Osteocyte (in vitro differentiated cells): ENCODE measurements around the gene ARHGAP27. TPM values are rescaled to one million over a fixed set of nuclear protein-coding genes. Genes with fewer than 3 reads are reported as not detected.
"Not testable (repeated sequence)": the region's sequence is repeated elsewhere in the genome, so short reads cannot be mapped to it uniquely, and the experiment has no call there.

Experiments used
- DNase-seq: peaks from one replicate; pipeline ENCODE4 v3.0.0; 2021; ENCODE audit warnings: mixed read lengths; ENCODE audit not compliant: unreplicated experiment; ENCODE audit errors: extremely low spot score
- H3K27ac Mint-ChIP-seq: one replicate; pipeline ENCODE4 v1.8.0; 2021; ENCODE audit warnings: mild to moderate bottlenecking, mixed read lengths; ENCODE audit not compliant: unreplicated experiment
- H3K27me3 Mint-ChIP-seq: one replicate; pipeline ENCODE4 v1.8.0; 2021; ENCODE audit warnings: mixed read lengths; ENCODE audit not compliant: unreplicated experiment
- H3K36me3 Mint-ChIP-seq: one replicate; pipeline ENCODE4 v1.8.0; 2021; ENCODE audit warnings: mixed read lengths; ENCODE audit not compliant: unreplicated experiment
- H3K4me1 Mint-ChIP-seq: one replicate; pipeline ENCODE4 v1.8.0; 2021; ENCODE audit warnings: mixed read lengths; ENCODE audit not compliant: unreplicated experiment
- H3K4me3 Mint-ChIP-seq: one replicate; pipeline ENCODE4 v1.8.0; 2021; ENCODE audit warnings: mild to moderate bottlenecking, moderate library complexity, mixed read lengths; ENCODE audit not compliant: unreplicated experiment
- H3K9me3 Mint-ChIP-seq: one replicate; pipeline ENCODE4 v1.8.0; 2021; ENCODE audit warnings: mixed read lengths; ENCODE audit not compliant: unreplicated experiment
- CTCF ChIP-seq: fragments of 200-600 bp; sonication (generic); IDR thresholded peaks from 2 replicates; pipeline ENCODE4 v1.5.0; 2021; ENCODE audit warnings: antibody characterized with exemption, mild to moderate bottlenecking, moderate library complexity
- total RNA-seq: library from RNA; stranded (reverse); gene quantifications from 2 replicates; pipeline ENCODE4 v1.2.1, GENCODE V29; 2021

ARHGAP27 gene
- total RNA-seq, 1 donor from 2014 or later, result 1.6 TPM

DNA sequence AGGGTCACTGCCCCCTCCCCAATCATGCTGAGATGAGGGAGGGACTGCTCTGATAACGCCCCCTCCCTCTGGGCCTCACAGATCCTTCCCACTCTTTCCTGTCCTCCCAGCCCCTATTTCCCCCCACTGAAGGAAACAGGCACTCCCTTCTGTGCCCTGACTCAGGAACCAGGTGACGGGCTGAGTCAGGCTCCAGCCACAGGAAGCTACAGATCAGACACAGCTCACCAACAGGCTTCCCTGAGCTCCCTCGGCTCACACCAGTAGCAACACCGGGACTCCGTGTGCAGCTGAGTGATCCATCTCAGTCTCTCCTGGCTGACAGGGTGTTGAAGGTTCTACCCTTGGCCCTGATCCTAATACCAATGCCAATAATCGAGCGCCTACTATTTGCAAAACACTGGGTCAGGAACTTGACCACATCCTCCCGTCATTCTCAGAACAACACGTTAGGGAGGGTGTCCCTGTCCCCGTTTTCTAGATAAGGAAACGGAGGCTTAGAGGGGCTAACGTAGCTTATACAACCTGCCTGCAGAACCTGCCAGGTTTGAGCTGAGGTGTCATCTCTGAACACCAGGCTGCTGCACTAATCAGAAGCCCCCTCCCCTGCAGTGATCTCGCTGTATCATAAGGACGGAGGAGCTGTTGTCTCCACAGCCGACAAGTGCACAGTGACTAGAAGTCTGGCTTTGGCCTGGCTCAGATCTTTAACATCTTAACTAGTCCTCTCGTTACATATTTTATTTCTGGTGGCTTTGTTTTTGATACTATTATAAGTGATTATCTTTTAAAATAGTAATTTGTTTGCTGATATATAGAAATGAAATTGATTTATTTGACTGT, 13.5 kb upstream of the ARHGAP27 start:
- H3K27ac Mint-ChIP-seq, H3K27me3 Mint-ChIP-seq, DNase-seq, H3K4me1 Mint-ChIP-seq, H3K4me3 Mint-ChIP-seq, H3K9me3 Mint-ChIP-seq: not testable (repeated sequence)
- H3K36me3 Mint-ChIP-seq, result peaks cover 15% of the 10 kb centered on the region

DNA sequence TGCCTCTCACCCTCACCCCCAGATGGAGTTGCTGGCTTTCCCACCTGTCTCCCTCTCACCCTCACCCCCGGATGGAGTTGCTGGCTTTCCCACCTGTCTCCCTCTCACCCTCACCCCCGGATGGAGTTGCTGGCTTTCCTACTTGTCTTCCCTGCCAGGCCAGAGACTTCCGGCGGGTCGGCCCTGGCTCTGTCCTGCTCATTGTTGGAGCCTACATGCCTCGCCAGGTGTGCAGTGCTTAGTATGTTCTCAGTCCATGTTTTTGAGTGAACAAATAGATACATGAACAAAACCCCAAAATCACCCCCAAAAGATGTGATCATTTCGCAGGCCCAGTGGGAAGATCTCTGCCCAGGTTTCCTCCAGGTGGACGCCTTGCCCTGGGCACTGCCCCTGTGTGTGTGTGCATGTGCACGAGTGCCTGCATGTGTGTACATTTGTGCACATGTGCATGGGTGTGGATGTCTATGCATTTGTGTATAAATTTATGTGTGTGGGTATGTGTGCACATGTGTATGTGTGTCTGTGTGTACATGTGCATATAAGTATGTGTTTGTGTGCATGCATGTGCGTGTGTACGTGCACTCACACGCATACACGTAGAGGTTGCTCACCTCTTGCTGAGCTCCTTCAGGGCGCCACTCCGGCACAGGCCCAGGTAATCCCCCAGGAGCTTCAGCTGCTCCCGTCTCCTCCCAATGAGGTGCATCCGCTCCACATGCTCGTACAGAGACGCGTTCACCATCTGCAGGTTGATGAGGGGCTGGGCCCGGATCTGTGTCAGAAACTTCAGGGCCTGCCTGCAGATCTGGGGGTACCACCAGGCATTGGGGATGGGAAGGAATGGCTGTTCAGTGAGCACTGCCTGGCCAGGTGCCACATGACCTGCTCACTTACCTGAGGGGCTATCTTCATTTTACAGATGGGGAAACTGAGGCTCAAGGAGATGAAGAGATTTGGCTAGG, 12.5 kb upstream of the ARHGAP27 start:
- H3K9me3 Mint-ChIP-seq, H3K4me1 Mint-ChIP-seq, H3K27me3 Mint-ChIP-seq, H3K4me3 Mint-ChIP-seq, H3K27ac Mint-ChIP-seq, DNase-seq: not testable (repeated sequence)
- peaks cover 13% of the 10 kb centered on the region for H3K36me3 Mint-ChIP-seq

DNA sequence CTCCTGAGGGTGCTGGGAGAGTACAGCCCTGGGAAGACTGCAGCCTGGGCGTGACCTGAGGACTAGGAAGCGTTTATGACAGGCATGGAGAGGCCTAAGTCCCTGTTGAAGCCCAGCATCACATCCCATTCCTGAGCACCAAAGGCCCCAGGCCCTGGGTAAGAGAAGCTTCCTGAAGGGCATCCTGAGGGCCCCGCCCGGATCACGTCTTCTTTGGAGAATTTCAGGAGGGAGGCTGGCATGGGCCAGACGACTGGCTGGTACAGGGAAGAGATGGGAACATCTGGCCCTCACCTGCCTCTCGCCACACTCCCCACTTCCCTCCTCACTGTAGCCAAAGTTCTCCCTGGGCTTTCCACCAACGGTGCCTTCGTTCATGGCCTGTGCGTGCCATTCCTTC, 11.6 kb upstream of the ARHGAP27 start:
- DNase-seq, H3K27me3 Mint-ChIP-seq, H3K27ac Mint-ChIP-seq, H3K4me3 Mint-ChIP-seq, H3K9me3 Mint-ChIP-seq, H3K4me1 Mint-ChIP-seq: not testable (repeated sequence)
- H3K36me3 Mint-ChIP-seq, result peaks cover 15% of the 10 kb centered on the region

DNA sequence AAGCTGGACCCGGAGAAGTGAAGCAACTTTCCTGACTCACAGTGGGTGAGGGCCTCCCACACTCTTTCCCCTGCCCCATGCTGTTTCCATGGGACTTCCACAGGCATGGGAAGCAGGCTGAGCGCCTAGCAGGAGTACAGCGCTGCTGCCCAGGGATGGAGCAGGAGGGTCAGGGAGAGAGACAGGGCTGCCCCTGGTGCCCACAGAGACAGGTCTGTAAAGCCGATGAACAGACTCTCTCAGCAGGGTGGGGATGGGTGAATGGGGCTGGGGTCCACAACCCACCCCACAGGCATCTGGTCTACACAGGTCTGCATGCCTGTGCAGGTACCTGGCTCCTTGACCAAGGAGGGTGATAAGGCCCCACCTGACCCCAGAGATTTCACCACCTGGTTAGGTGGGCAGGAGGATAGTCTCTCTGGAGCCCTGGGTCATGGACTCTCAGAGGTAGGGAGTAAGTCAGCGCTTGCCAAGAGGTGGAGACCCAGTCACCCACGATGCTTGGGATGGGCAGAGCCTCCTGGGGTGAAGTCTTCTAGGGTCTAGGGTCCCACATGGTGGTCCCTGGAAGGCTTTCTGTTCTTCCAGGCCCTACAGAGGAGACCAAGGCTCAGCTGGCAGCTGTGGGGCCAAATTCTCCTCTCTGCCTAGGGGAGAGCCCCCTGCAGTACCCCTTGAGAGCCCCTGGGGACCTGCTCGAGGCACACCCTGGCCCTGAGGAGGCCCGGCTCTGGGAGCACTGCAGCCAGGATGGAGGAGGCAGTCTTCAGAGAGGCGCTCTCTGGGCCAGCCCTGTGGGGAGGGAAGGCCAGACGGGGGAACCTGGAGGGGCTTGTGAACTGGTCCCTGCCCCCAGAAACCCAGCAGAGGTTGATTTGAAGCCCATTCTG, 10.9 kb upstream of the ARHGAP27 start:
- not testable (repeated sequence) for H3K27ac Mint-ChIP-seq, H3K4me1 Mint-ChIP-seq, H3K9me3 Mint-ChIP-seq, H3K27me3 Mint-ChIP-seq, H3K4me3 Mint-ChIP-seq, DNase-seq
- peaks cover 12% of the 10 kb centered on the region for H3K36me3 Mint-ChIP-seq

- no peak for DNase-seq
- no peak overlapping the region for H3K27ac Mint-ChIP-seq
- H3K4me1 Mint-ChIP-seq, result no peaks in the 10 kb centered on the region
- no peak overlapping the region for H3K4me3 Mint-ChIP-seq
- H3K9me3 Mint-ChIP-seq, result no peaks in the 10 kb centered on the region
- TF ChIP-seq CTCF, result no peak
- peaks cover 15% of the 10 kb centered on the region for H3K36me3 Mint-ChIP-seq
- no peaks in the 10 kb centered on the region for H3K27me3 Mint-ChIP-seq
These were observed 9.0 kb upstream of the ARHGAP27 start for GRCh38 chr17:45441526-45442310.

GRCh38 chr17:45440839-45441515, 8.3 kb upstream of the ARHGAP27 start:
- H3K4me3 Mint-ChIP-seq, DNase-seq, H3K27ac Mint-ChIP-seq, H3K4me1 Mint-ChIP-seq, H3K9me3 Mint-ChIP-seq, H3K27me3 Mint-ChIP-seq: not testable (repeated sequence)
- peaks cover 16% of the 10 kb centered on the region for H3K36me3 Mint-ChIP-seq
